ENCODE results near the gene TNFRSF21. TPM values are rescaled to one million over a fixed set of nuclear protein-coding genes. Genes with fewer than 3 reads are reported as not detected.

Gene TNFRSF21
- total and polyA plus RNA-seq, 7 donors, result 2.7 to 22.3 (median 6.2) TPM

DNA sequence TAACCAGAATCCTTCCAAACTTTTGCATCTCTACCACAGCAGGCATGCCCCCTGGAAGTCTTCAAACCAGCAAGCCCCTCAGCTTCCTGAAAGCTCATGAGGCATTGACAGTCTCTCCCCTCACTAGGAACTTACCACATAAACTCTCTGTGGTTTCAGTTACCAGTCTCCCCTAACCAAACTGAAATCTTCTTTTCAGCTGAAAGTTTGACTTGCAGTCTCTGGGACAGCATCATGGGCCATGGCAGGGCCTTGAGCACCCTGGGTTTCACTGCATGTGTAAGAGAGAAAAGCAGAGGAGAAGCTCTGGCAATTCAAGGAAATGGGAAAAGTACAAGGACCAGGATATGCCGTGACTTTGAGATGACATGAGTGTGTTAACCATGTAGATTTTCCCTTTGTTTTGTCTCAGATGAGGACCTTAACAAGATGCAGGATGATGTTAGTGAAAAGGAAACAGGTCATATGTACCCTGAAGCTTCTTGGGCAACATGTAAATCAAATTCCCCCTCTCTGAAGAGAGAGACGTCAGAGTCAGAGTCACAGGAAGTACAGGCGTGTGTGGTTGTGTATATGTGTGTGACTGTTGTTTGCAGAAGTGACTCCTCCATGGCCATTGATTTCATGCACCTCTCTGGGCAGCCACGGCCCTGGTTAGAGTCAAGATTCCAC, 106.3 kb downstream of the TNFRSF21 start:
- TF ChIP-seq, protein P1, sequence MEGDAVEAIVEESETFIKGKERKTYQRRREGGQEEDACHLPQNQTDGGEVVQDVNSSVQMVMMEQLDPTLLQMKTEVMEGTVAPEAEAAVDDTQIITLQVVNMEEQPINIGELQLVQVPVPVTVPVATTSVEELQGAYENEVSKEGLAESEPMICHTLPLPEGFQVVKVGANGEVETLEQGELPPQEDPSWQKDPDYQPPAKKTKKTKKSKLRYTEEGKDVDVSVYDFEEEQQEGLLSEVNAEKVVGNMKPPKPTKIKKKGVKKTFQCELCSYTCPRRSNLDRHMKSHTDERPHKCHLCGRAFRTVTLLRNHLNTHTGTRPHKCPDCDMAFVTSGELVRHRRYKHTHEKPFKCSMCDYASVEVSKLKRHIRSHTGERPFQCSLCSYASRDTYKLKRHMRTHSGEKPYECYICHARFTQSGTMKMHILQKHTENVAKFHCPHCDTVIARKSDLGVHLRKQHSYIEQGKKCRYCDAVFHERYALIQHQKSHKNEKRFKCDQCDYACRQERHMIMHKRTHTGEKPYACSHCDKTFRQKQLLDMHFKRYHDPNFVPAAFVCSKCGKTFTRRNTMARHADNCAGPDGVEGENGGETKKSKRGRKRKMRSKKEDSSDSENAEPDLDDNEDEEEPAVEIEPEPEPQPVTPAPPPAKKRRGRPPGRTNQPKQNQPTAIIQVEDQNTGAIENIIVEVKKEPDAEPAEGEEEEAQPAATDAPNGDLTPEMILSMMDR (IDR thresholded peaks at IDR 0.05), result no peak
- DNase-seq (no peak), ATAC-seq (no peak)
- Histone ChIP-seq H3K4me1 (no peaks in the 10 kb centered on the region), H3K9me3 (no peaks in the 10 kb centered on the region), H3K27ac (no peak overlapping the region), H3K4me3 (no peak overlapping the region), H3K27me3 (ENCODE audit: insufficient read depth in 3 of 3, low read length in 2 of 3) (no peaks in the 10 kb centered on the region), H3K36me3 (ENCODE audit: insufficient read depth in 1 of 2, low read depth in 1 of 2) (no peaks in the 10 kb centered on the region)
- 71 to 82% (median 78%) methylated on average over 4 of the region's 4 CpGs for whole genome bisulfite sequencing, 3 donors
- intact Hi-C loops (cut with DNase I), result no loop called here

- H3K36me3 ChIP-seq (ENCODE audit: insufficient read depth in 1 of 2, low read depth in 1 of 2), result no peaks in the 10 kb centered on the region
- H3K9me3 ChIP-seq, result no peaks in the 10 kb centered on the region
- no peak for ATAC-seq
- no peaks in the 10 kb centered on the region for H3K27me3 ChIP-seq (ENCODE audit: insufficient read depth in 3 of 3, low read length in 2 of 3)
- no peak overlapping the region for H3K27ac ChIP-seq
- DNase-seq, result no peak
- TF ChIP-seq, protein P1 (IDR thresholded peaks at IDR 0.05), result no peak
- WGBS, 3 donors, result 88 to 91% (median 89%) methylated on average over 2 of the region's 2 CpGs
- intact Hi-C loops (cut with DNase I), result no loop called here
- no peaks in the 10 kb centered on the region for H3K4me1 ChIP-seq
- no peak overlapping the region for H3K4me3 ChIP-seq
Observed at GRCh38 chr6:47202644-47203205, 107.0 kb downstream of the TNFRSF21 start.

GRCh38 chr6:47200536-47201334, 109.0 kb downstream of the TNFRSF21 start:
- Histone ChIP-seq H3K27me3 (ENCODE audit: insufficient read depth in 3 of 3, low read length in 2 of 3) (no peaks in the 10 kb centered on the region), H3K27ac (no peak overlapping the region), H3K9me3 (no peaks in the 10 kb centered on the region), H3K4me3 (no peak overlapping the region), H3K36me3 (ENCODE audit: insufficient read depth in 1 of 2, low read depth in 1 of 2) (no peaks in the 10 kb centered on the region), H3K4me1 (no peaks in the 10 kb centered on the region)
- intact Hi-C loops (cut with DNase I), result no loop called here
- TF ChIP-seq, protein P1 (IDR thresholded peaks at IDR 0.05), result no peak
- ATAC-seq (no peak), DNase-seq (no peak)
- WGBS, 3 donors, result 77 to 89% (median 87%) methylated on average over 3 of the region's 3 CpGs

- no peak overlapping the region for H3K4me3 ChIP-seq
- H3K27me3 ChIP-seq (ENCODE audit: insufficient read depth in 3 of 3, low read length in 2 of 3), result no peaks in the 10 kb centered on the region
- 72 to 80% (median 73%) methylated on average over 6 of the region's 6 CpGs for WGBS, 3 donors
- H3K4me1 ChIP-seq, result no peaks in the 10 kb centered on the region
- no peak overlapping the region for H3K27ac ChIP-seq
- TF ChIP-seq, protein P1 (IDR thresholded peaks at IDR 0.05), result no peak
- H3K9me3 ChIP-seq, result no peaks in the 10 kb centered on the region
- ATAC-seq (no peak), DNase-seq (no peak)
- no peaks in the 10 kb centered on the region for H3K36me3 ChIP-seq (ENCODE audit: insufficient read depth in 1 of 2, low read depth in 1 of 2)
- intact Hi-C loops (cut with DNase I), result no loop called here
Observed at GRCh38 chr6:47197682-47198640, 111.7 kb downstream of the TNFRSF21 start.

All from psoas muscle (tissue), 8 donors.